Measurements from ENCODE around the gene FABP7.
"Not testable (repeated sequence)": the region's sequence is repeated elsewhere in the genome, so short reads cannot be mapped to it uniquely, and the experiment has no call there.

The FABP7 gene

DNA sequence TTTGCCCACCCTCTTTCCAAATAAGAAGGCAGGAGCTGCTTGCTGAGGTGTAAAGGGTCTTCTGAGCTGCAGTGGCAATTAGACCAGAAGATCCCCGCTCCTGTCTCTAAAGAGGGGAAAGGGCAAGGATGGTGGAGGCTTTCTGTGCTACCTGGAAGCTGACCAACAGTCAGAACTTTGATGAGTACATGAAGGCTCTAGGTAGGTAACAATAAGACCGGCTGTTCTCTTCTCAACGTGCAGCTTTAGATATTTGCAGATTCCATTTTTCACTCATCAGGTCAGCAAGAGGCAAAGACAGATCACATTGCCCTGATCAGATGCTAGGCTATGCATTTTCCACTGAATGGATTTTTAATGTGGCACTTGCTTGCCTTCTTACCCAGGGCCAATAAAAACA is at the start of gene FABP7:
Gene FABP7, plus strand, starts transcription at position 50 of the 400 bp plus-strand sequence. Its CDS starts 79 bp downstream, at position 129.
- no peak for DNase-seq (ENCODE audit: insufficient read length, low spot score)
- FAIRE-seq: no peak

DNA sequence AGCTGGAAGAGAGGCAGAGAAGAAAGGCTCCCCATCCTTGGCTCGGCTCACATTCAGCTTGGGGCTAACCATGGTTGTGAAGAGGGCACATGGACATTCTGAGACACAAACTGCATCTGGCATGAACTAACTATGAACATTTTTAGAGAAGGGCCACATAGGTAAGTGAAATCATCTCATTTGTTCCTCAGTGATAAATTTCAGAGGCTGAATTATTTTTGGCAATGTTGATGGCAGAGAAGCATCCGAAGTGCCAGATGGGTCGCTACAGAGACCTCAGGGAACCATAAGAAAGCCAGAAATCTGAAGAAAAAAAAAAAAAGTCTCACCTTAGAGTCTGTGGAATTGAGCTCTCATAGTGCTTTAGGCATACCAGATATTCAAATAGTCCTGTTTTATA is 49.2 kb upstream of the FABP7 start:
- FAIRE-seq (no peak), DNase-seq (ENCODE audit: insufficient read length, low spot score) (no peak)

DNA sequence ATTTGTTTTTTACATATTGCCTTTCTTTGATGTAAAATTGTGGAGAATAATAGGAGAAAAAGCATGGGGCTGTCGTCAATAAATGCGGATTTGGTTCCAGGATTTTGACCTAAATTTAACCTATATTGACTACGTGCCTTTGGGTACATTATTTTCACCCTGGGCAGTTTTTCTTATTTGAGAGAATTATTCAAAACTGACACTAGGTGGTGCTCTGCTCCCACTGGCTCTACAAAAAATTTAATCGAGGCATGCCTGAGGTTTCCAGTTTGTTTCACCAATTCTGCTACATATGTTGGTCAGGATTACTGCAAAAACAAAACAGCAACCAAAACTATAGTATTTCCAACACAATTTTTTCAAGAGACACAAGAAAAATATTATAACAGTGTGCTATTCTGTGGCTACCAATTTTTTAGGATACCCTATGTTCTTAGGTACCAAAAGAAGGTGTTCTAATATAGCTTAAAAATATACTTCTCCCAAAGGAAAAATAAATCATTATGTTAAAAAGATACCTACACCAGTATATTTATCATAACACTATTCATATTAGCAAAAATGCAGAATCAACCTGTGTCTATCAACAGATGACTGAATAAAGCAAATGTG is 48.6 kb upstream of the FABP7 start:
- peak; percentile 33 for FAIRE-seq
- no peak for DNase-seq (ENCODE audit: insufficient read length, low spot score)

DNA sequence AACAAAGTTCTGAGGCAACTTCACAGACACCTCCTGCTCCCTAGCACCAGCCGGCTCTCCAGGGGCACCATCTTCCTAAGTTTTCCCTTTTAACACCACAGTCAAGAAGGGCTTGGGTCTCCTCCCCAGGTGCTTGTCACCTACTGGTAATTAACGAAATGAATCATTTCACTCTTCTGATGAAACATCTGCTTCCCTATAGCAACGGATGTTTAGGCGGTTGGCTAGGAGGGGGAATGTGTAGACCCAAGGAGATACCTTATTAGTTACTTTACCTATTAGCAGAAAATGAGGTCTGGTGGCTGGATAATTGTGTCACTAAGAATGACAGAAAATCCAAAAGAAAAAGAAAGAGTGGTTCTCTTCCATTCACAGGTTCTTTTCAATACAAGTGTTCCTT is 46.3 kb upstream of the FABP7 start:
- FAIRE-seq: no peak
- DNase-seq (ENCODE audit: insufficient read length, low spot score): no peak

DNA sequence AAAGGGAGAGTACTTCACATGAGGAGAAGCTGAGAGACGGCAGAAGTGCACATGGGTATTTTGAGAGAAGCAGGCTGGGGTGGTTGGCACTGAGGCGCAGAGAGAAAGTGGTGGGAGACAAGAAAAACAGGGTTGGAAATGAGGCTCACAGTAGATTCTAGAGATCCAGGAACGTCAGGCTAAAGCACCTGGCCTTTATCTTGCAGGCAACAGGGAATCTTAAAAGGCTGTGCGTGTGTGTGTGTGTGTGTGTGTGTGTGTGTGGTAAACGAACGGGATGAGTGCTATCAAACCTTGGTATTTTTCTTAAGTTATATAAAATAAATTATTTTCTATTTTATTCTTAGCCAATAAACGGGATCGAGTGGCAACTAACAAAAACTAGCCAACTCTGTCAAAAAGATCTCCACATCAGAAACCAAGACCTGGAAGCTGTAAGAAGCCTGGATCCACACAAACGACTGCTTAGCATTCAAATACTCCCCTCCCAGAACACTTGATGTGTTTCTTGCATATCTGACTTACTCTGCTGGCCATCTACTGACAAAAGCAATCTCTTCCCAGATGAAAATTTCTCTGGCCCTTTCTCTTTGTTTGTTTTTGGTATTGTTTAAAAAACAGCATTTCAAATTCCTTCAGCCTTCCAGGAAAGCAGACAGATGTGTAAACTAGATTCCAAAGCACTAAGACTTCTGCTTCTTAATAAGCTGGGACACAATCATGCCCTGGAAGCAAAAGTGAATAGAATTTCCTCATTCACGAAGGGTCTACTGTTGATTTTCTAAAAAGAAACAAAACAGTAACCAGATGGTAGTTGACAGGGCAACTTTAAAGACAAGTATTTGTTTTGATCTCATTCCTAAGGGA is 44.8 kb upstream of the FABP7 start:
- DNase-seq (ENCODE audit: insufficient read length, low spot score) (no peak), FAIRE-seq (no peak)

DNA sequence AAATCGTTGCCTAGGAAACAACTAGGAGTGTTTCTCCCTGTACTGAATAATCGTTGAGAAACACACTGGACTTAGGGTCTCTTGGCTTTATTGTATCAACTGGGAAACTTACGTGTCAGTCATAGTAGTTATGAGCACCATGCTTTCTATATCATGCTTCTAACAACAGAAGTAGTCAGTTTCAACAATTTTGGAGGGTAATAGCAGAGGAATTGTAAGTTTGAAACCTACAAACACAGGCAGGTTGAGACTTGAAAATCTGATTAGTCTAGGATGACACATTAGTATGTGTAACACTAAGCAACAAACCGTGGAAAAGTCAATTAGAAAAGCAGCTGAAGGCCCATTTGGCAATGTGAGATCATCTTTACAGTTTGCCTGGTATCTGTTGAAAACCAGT is 43.9 kb upstream of the FABP7 start:
- no peak for FAIRE-seq
- DNase-seq (ENCODE audit: insufficient read length, low spot score): no peak

DNA sequence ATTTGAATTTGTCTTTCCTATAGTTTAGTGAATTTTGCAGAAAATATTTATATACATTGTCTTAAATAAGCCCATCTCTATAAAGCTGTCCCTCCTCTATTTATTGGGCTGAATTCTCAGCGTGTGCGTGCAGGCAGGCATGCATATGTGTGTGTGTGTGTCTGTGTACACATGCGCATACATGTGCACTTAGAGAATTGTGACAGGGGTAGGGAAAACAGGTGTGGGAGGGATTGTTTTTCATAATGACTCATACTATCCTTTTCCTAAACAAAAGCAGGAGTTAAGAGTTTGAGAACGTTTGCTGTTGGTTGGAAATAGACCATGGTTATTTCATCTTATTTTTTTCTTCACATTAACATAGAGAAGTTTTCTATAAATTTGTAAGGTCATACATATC is 43.4 kb upstream of the FABP7 start:
- no peak for FAIRE-seq
- DNase-seq (ENCODE audit: insufficient read length, low spot score): no peak

DNA sequence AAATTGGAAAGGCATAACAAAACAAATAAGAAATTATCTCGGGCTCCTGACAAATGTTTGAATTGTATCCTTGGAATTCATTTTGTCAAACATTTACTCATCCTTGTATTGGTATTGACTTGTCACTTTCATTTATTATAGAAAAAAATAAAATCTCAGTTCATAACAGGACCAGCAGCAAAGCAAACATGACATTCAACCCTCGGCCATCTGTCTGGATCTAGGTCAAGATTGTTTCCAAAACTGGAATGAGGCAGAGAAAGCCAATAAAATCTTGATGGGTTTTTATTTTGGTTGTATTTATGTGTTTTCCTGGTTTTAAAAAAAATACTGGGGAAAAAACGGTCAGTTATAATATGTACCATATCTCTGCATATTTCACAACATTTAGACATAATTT is 42.9 kb upstream of the FABP7 start:
- DNase-seq (ENCODE audit: insufficient read length, low spot score) (no peak), FAIRE-seq (no peak)

DNA sequence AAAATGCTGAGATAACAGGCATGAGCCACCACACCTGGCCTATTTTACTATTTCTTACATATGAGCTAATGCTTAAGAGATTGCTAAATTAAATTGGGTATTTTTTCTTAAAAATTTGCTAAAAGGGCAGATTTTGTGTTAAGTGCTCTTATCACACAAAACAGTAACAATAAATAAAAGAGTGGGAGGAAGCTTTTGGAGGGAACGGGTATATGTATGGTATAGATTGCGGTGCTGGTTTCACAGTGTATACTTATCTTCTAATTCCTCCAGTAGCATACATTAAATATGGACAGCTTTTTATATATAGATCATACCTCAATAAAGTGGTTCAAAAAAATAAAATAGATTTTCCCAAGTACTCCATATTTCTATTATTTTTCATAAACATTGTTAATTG is 39.4 kb upstream of the FABP7 start:
- FAIRE-seq (no peak), DNase-seq (ENCODE audit: insufficient read length, low spot score) (no peak)

DNA sequence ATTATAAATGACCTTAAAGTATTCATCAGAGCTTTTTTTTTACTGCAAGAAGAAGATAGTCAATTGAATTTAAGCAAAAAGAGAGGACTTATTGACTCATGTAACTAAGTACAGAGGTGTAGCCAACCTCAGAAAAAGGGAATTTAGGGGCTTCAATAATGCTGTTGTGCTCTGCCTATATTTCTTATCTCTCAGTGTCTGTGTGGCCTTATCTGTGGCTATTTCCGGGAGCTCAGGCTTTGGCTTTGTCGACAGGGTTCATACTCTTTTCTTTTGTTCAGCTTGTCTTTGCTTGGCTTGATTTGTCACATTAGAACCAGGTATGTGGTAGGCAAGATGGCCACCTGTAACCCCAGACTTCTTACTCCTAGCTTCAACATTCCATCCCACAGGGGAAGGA is 38.6 kb upstream of the FABP7 start:
- FAIRE-seq (no peak), DNase-seq (ENCODE audit: insufficient read length, low spot score) (no peak)

DNA sequence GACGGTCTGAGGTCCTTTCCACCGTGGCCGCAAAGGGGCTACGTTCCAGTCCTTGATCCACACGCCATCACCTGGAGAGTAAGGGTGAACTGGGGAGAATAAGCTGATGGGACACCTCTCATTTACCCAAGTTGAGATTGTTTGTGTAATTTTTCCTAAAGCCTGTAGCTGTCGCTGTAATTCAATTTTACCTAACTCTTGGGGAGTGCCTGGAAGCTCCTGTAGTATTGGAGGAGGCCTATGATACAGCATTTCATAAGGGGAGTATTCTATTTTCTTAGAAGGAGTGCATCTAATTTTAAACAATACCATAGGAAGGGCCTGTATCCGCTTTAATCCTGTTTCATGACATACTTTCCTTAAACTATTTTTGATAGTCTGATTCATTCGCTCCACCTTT is 35.3 kb upstream of the FABP7 start:
- FAIRE-seq; DNase-seq (ENCODE audit: insufficient read length, low spot score): not testable (repeated sequence)

DNA sequence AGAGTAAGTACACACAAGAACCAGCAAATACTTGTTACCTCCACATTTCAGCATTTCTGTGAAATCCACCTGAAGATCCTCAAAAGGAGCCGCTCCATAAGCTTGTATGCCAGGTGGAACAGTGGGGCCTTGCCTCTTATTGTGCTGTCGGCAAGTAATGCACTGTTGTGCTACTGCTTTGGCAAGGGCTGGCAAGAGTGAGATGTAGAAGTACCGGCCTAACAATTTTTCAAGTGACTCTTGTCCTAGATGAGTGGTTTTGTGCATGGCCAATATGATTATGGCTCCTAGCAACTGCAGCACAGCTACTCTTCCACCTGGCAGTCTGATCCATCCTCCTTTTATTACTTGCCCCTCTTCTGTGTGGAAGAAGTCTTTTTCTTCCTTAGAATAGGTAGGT is 34.7 kb upstream of the FABP7 start:
- FAIRE-seq: not testable (repeated sequence)

DNA sequence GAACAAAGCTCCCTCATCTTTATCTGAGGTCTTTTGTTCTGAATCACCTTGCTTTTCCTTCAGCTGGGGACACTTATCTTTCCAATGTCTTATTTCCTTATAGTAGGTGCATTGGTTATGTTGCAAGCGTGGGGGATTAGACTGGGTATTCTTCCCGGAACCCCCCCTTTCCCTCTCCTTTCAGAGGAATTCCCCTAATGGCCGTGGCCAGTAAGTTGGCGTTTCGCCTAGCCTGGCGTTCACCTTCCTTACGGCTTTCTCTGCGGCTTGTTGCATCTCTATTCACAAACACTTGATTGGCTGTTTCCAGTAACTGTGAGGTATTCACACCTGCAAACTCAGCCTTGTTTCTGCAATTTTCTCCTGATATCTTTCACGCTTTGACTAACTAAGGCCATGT is 32.8 kb upstream of the FABP7 start:
- DNase-seq (ENCODE audit: insufficient read length, low spot score) (no peak), FAIRE-seq (no peak)

More for the DNA sequence above, 34.7 kb upstream of the FABP7 start:
- not testable (repeated sequence) for DNase-seq (ENCODE audit: insufficient read length, low spot score)

DNA sequence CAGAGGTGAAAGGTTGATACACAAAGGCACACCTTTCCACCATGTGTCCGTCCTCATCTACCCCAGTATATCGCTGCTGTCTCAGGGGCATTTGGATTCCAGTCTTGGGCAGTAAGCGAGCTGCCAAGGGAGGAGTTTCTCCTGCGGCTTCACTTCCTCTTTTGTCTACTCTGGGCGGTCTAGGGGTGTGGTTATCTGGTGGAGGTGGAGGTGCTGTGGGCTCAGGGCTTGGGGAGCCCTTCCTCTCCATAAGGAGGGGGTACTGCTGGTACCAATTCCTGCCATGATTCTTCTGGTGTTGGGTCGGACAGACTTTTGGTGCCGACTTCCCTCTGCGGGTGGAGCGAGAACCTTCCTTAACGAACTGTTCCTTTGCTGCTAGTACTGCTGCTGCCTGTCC is 31.9 kb upstream of the FABP7 start:
- DNase-seq (ENCODE audit: insufficient read length, low spot score) (no peak), FAIRE-seq (no peak)

DNA sequence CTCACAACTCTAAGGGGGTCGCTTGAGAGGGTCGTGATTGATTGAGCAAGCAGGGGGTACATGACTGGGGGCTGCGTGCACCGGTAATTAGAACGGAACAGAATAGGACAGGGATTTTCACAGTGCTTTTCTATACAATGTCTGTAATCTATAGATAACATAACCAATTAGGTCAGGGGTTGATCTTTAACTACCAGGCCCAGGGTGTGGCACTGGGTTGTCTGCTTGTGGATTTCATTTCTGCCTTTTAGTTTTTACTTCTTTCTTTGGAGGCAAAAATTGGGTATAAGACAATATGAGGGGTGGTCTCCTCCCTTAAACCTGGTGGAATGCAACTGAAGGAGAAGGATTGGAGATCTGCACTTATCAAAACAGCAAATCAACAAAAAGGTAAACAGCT is 30.6 kb upstream of the FABP7 start:
- DNase-seq (ENCODE audit: insufficient read length, low spot score); FAIRE-seq: not testable (repeated sequence)

DNA sequence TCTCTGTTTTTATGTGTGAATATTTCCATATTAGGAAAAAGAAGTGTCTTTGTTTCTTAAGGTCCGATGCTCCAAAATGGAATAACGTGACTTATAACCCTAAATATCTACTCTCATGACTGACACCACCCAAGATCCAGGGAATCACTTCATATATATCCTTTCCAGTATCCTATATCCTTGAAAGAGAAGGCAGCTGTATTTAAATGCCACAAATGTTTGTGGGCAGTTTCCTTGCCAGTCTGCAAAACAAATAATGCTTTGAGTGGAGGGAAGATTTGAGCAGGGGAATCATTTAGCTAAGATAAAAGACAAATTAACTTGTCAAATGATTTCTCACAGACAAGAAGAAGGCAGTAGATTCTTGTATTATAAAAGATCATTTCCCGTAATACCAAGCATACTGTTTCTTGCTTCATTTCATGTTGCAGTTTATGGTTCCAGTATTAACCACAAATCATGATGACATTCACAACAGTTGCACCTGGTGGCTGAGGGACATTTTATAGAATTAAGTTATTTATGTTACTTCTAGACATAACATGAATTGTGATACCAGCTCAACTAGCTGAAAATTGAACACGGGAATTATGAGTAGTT is 30.0 kb upstream of the FABP7 start:
- DNase-seq (ENCODE audit: insufficient read length, low spot score) (no peak), FAIRE-seq (no peak)

DNA sequence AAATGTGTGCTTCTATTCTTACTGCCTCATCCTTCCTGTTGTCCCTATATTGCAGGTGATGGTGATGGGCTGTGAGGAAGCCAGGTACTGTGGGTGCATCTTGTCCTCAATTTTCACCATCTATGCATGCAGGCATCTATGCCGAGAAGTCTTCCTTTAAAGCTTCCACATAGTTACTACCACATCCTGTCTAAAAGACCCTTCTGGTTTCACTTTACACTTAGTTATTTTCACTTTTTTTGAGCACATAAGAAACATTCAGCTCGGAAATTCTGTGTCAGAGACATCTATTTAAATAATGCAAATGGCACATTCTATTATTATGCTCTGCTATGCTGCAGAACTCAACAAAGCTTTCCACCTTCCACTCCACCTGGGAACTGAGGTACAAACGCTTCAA is 28.2 kb upstream of the FABP7 start:
- FAIRE-seq (peak; percentile 73), DNase-seq (ENCODE audit: insufficient read length, low spot score) (no peak)

DNA sequence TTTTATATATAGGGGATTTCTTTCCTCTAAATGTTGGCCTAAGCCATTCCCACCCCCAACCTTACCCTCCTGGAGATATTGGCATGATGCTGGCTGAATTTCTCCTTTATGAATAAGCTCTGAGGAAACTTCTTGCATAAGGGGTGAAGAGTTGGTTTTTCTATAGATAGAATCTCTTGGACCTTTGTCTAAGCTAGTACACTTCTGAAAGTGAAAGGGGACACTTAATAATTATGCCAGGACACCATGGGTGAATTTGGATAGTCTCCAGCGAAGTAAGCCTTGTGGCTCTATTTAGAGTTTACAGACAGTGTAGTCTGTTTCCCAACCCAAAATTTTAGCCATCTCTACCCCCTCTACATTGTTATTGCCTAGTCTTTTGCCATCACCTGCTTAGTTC is 27.1 kb upstream of the FABP7 start:
- FAIRE-seq: no peak
- DNase-seq (ENCODE audit: insufficient read length, low spot score): no peak

DNA sequence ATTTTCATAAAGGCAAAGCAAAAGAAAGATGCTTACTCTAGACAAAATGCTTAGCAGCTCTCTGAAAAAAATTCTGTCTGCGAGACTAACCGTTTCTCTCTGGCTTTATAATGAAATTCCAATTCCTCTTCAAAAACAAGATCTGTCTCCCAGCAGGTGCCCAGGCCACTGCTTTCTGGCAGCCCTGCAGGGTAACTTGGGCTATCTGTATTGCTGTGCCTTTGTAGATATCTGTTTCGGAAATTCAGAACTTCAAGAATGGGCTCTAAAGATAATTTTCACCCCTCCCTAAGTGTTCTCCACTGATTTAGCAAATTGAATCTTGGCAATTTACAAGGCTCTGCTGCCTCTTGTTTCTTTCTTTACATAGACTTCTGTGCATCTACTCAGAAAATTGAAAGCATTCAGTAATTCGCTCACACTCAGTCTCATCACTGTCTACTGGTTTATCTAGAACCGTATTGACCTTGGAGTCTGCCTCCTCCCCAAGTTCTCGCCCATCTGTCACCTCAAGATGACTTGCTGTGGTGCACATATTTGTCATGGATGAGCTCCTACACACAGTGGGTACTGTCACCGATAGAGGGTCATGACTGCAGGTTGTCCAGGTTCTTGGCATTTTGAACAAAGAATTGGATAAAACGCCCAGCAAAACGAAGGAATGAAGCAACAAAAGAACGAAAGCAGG is 26.4 kb upstream of the FABP7 start:
- DNase-seq (ENCODE audit: insufficient read length, low spot score) (no peak), FAIRE-seq (no peak)

DNA sequence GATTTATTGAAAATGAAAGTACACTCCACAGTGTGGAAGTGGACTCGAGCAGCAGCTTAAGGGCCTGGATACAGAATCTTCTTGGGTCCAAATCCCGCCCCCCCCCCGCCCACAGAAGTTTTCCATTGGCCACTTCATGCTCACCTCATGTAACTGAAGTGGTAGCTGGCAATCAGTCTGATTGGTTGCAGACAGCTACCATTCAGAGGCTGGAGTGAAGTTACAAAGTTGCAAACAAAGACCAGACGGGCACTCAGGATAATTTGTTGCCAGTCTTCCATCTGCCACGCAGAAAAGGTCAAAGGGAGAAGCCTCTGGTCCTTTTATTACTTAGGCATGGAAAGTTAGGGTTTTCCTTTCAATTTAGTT is 25.8 kb upstream of the FABP7 start:
- FAIRE-seq (no peak), DNase-seq (ENCODE audit: insufficient read length, low spot score) (no peak)

DNA sequence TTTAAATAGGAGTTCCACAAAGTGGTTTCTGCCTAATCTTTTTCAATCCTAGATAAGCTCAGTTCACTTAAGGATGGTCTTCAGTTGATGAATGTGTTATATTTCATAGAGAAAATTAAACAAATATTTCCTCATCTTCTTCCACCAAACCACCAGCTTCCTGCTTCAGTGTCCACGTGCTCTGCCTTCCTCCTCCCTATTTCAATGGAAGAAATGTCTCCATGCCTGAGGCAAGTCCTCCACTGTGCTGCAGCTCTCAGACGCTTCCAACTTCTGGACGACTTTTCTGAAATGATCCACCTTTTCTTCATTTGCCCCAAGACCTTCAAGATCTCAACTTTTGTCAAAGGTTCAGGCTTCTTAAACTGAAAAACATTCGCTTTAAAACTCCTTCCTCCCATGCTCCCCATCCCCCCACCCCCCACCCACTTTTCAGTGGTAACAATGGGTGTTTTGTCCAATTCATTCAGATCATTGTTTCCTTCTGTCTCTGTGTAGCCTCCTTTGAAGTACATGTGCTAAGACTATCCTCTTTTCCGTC is 25.3 kb upstream of the FABP7 start:
- FAIRE-seq (no peak), DNase-seq (ENCODE audit: insufficient read length, low spot score) (no peak)

Data from GM19239 (cell line).